Mesendoderm (in vitro differentiated cells): ENCODE data around the gene TGM6.

Experiments
- DNase-seq: peaks from one replicate; pipeline ENCODE4 v3.0.0; 2013
- H2AK5ac ChIP-seq: 2 replicates; pipeline ENCODE4 v1.6.1; 2013; ENCODE audit warnings: low read length, inconsistent platforms
- H2BK120ac ChIP-seq: 2 replicates; pipeline ENCODE4 v1.6.1; 2013; ENCODE audit warnings: low read depth, mild to moderate bottlenecking, low read length, moderate library complexity, mixed read lengths
- H2BK15ac ChIP-seq: replicated peaks from 2 replicates; pipeline ENCODE4 v1.6.1; 2013; ENCODE audit warnings: low read depth, mild to moderate bottlenecking, moderate library complexity
- H2BK5ac ChIP-seq: 2 replicates; pipeline ENCODE4 v1.6.1; 2013; ENCODE audit warnings: low read length, inconsistent platforms
- H3K18ac ChIP-seq: 2 replicates; pipeline ENCODE4 v1.6.1; 2013; ENCODE audit warnings: mild to moderate bottlenecking, low read length, mixed read lengths
- H3K23ac ChIP-seq: one replicate; pipeline ENCODE4 v1.6.1; 2013; ENCODE audit warnings: low read length
- H3K27ac ChIP-seq: 2 replicates; pipeline ENCODE4 v1.5.1; 2013; ENCODE audit warnings: low read depth, mild to moderate bottlenecking, inconsistent platforms, low read length, moderate library complexity
- H3K27me3 ChIP-seq: 2 replicates; pipeline ENCODE4 v1.6.1; 2013; ENCODE audit warnings: low read length, control low read depth, mild to moderate bottlenecking, inconsistent platforms; ENCODE audit not compliant: insufficient read depth, poor library complexity
- H3K36me3 ChIP-seq: 2 replicates; pipeline ENCODE4 v1.6.1; 2013; ENCODE audit warnings: low read length, inconsistent platforms; ENCODE audit not compliant: control insufficient read depth, insufficient read depth
- H3K4ac ChIP-seq: one replicate; pipeline ENCODE4 v1.6.1; 2013; ENCODE audit warnings: low read depth, mild to moderate bottlenecking, low read length, moderate library complexity
- H3K4me1 ChIP-seq: 2 replicates; pipeline ENCODE4 v1.6.1; 2013; ENCODE audit warnings: low read depth, low read length, inconsistent platforms; ENCODE audit not compliant: control insufficient read depth
- H3K4me2 ChIP-seq: 2 replicates; pipeline ENCODE4 v1.6.1; 2013; ENCODE audit warnings: low read length
- H3K4me3 ChIP-seq: 2 replicates; pipeline ENCODE4 v1.5.1; 2013; ENCODE audit warnings: mild to moderate bottlenecking, low read length
- H3K56ac ChIP-seq: one replicate; pipeline ENCODE4 v1.6.1; 2013; ENCODE audit warnings: low read length
- H3K79me1 ChIP-seq: 2 replicates; pipeline ENCODE4 v1.6.1; 2013; ENCODE audit warnings: low read length, inconsistent platforms
- H3K79me2 ChIP-seq: 2 replicates; pipeline ENCODE4 v1.6.1; 2013; ENCODE audit warnings: mild to moderate bottlenecking, low read length; ENCODE audit not compliant: control insufficient read depth, insufficient read depth
- H3K9ac ChIP-seq: 2 replicates; pipeline ENCODE4 v1.6.1; 2013; ENCODE audit warnings: low read length, inconsistent platforms
- H4K5ac ChIP-seq: one replicate; pipeline ENCODE4 v1.6.1; 2013; ENCODE audit warnings: low read length
- H4K8ac ChIP-seq: one replicate; pipeline ENCODE4 v1.6.1; 2013; ENCODE audit warnings: low read depth, mild to moderate bottlenecking, control low read depth, low read length, moderate library complexity
- WGBS: extraction: QIAGEN DNeasy Blood & Tissue Kit; methylation state at CpG from one replicate; pipeline ENCODE4 v1.1.7; 2013; ENCODE audit warnings: low lambda C conversion rate, missing lambda C conversion rate; ENCODE audit not compliant: insufficient coverage; ENCODE audit errors: extremely low coverage; 5-methylcytosine and 5-hydroxymethylcytosine counted together

The TGM6 gene

DNA sequence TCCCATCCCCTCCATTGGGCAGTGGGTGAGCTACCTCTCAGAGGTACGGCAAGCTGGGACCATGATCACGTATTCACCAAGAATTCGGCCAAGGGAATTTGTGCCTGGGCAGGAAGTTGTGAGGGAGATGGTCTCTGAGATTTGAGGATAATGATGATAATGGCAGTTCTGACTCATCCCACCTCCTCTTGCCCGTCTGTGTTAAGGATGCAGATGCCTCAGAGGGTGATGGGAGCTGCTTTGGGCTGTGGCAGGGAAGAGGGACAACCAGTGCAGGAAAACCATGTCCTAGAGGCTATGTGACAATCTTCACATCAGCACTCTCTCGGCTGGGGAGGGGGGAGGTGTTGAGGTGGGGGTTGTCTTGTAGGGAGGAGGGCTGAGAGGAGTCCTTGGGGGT is 4.3 kb downstream of the TGM6 start:
- H3K79me2 ChIP-seq = no peaks in the 10 kb centered on the region
- no peaks in the 10 kb centered on the region for H3K4me1 ChIP-seq
- H3K4me2 ChIP-seq = no peak overlapping the region
- H2BK120ac ChIP-seq = no peak overlapping the region
- no peak overlapping the region for H3K4ac ChIP-seq
- no CpG with 5 or more reads among the region's 5 CpGs for WGBS
- no peak overlapping the region for H3K56ac ChIP-seq
- H2AK5ac ChIP-seq = no peak overlapping the region
- H3K36me3 ChIP-seq = no peaks in the 10 kb centered on the region
- H2BK5ac ChIP-seq = no peak overlapping the region
- no peak overlapping the region for H3K27ac ChIP-seq
- no peaks in the 10 kb centered on the region for H3K27me3 ChIP-seq
- no peak overlapping the region for H4K5ac ChIP-seq
- no peak overlapping the region for H3K23ac ChIP-seq
- DNase-seq = peak; percentile 69
- H3K18ac ChIP-seq = no peak overlapping the region
- H4K8ac ChIP-seq = no peak overlapping the region
- no peak overlapping the region for H3K9ac ChIP-seq
- no peaks in the 10 kb centered on the region for H3K79me1 ChIP-seq
- H3K4me3 ChIP-seq = no peak overlapping the region
- H2BK15ac ChIP-seq = no peak overlapping the region

DNA sequence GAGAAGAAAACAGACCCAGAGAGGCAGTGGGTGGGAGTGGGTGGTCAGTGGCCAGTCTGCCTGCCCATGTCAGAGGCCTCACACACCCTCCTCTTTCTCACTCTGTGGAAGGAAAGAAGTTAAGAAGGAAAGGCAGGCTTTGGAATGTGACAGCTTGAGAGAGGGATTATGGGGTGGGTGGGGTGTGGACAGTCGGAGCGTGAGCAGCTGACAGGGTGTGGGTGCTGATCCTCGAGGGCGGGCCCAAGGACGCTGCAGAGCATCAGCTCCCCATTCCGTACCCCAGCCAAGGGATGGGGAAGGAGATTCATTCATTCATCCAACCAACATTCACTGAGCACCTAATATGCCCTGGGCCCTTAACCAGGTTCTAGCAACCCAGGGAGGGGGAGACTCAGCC is 4.8 kb downstream of the TGM6 start:
- no peaks in the 10 kb centered on the region for H3K79me1 ChIP-seq
- H3K36me3 ChIP-seq = no peaks in the 10 kb centered on the region
- H2BK5ac ChIP-seq = no peak overlapping the region
- H4K5ac ChIP-seq = no peak overlapping the region
- no peak overlapping the region for H3K4me3 ChIP-seq
- H3K18ac ChIP-seq = no peak overlapping the region
- no peak overlapping the region for H4K8ac ChIP-seq
- H2AK5ac ChIP-seq = no peak overlapping the region
- no peak overlapping the region for H3K9ac ChIP-seq
- no peak overlapping the region for H3K27ac ChIP-seq
- H2BK120ac ChIP-seq = no peak overlapping the region
- H3K23ac ChIP-seq = no peak overlapping the region
- no peak overlapping the region for H3K56ac ChIP-seq
- H2BK15ac ChIP-seq = no peak overlapping the region
- H3K4ac ChIP-seq = no peak overlapping the region
- no CpG with 5 or more reads among the region's 6 CpGs for WGBS
- no peaks in the 10 kb centered on the region for H3K79me2 ChIP-seq
- no peaks in the 10 kb centered on the region for H3K27me3 ChIP-seq
- peak; percentile 14 for DNase-seq
- H3K4me2 ChIP-seq = no peak overlapping the region
- no peaks in the 10 kb centered on the region for H3K4me1 ChIP-seq

DNA sequence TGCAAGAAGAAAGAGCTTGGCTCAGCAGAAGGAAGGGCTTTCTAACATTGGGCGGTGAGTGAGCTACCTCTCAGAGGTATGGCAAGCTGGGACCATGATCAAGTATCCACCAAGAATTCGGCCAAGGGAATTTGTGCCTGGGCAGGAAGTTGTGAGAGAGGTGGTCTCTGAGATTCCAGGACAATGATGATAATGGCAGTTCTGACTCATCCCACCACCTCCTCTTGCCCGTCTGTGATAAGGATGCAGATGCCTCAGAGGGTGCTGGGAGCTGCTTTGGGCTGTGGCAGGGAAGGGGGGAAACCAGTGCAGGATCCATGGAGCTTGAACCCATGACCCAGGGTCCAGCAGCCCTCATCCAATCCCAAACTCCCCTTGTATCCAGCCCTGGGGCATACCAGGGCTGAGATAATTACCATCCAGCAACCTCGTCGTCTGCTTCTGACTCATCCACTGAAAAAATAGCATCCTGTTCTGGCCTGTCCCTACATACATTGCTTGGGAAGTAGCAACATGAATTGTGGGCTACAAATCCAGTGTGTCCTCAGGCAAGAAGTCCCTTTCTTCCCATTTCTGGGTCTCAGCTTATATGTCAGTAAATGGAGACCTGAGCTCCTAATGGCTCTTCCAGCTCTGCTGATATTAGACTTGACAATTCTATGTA is 5.9 kb downstream of the TGM6 start:
- Histone ChIP-seq H3K79me2 (no peaks in the 10 kb centered on the region), H3K27me3 (no peaks in the 10 kb centered on the region), H3K36me3 (no peaks in the 10 kb centered on the region), H3K27ac (no peak overlapping the region), H3K18ac (no peak overlapping the region), H2BK5ac (no peak overlapping the region), H3K79me1 (no peaks in the 10 kb centered on the region), H4K5ac (no peak overlapping the region), H3K4me3 (no peak overlapping the region), H3K4me1 (no peaks in the 10 kb centered on the region), H3K4me2 (no peak overlapping the region), H3K56ac (no peak overlapping the region), H2BK120ac (no peak overlapping the region), H3K9ac (no peak overlapping the region), H2AK5ac (no peak overlapping the region), H2BK15ac (no peak overlapping the region), H3K23ac (no peak overlapping the region), H4K8ac (no peak overlapping the region), H3K4ac (no peak overlapping the region)
- peak; percentile 93 for DNase-seq
- no CpG with 5 or more reads among the region's 5 CpGs for WGBS

DNA sequence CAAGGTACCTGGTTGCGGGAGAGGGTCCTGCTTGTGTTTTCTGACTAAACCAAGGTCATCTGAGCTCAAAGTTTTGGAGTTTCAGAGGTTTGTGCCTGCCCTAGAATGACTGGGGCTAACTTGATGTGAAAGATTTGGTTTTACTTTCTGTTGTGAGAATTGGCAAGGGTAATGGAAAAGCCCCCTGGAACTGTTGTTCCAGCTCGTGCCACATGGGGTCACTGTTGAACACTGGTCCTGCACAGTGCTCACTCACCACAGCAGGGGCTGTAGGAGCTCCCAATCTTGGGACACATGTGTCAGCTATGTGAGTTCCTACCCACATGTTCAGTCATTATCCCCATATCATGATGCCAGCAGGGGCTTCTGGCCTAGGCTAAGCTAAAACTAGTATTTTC is 6.5 kb downstream of the TGM6 start:
- no peak overlapping the region for H3K4ac ChIP-seq
- H3K4me2 ChIP-seq = no peak overlapping the region
- H3K27me3 ChIP-seq = no peaks in the 10 kb centered on the region
- H3K79me2 ChIP-seq = no peaks in the 10 kb centered on the region
- no peak overlapping the region for H4K5ac ChIP-seq
- no peak overlapping the region for H3K4me3 ChIP-seq
- no peaks in the 10 kb centered on the region for H3K36me3 ChIP-seq
- no peaks in the 10 kb centered on the region for H3K4me1 ChIP-seq
- no peak overlapping the region for H3K27ac ChIP-seq
- no peak overlapping the region for H2BK15ac ChIP-seq
- H2BK5ac ChIP-seq = no peak overlapping the region
- H3K56ac ChIP-seq = no peak overlapping the region
- no peaks in the 10 kb centered on the region for H3K79me1 ChIP-seq
- no peak overlapping the region for H3K18ac ChIP-seq
- H3K9ac ChIP-seq = no peak overlapping the region
- no peak overlapping the region for H4K8ac ChIP-seq
- no peak overlapping the region for H3K23ac ChIP-seq
- WGBS = no CpG with 5 or more reads among the region's 2 CpGs
- H2BK120ac ChIP-seq = no peak overlapping the region
- H2AK5ac ChIP-seq = no peak overlapping the region
- peak; percentile 74 for DNase-seq

DNA sequence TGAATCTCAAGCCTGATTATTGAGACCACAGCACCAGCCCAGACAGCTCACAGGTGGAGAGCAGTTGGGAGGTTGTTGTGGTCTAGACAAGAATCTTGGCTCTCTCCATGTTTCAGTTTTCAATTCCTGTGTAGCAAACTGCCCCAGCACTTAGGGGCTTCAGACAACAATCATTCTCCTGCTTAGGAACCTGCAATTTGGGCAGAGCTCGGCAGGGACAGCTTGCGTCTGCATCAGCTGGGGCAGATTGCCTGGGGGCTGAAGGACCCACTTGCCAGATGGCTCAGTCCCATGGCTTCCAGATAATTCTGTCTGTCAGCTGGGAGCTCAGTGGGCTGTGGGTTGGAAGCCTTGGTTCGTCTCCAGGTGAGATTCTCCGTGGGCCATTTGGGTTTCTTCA is 6.9 kb downstream of the TGM6 start:
- no peak overlapping the region for H2AK5ac ChIP-seq
- H3K23ac ChIP-seq = no peak overlapping the region
- no peak overlapping the region for H4K8ac ChIP-seq
- no peak overlapping the region for H3K4ac ChIP-seq
- no peak for DNase-seq
- no peaks in the 10 kb centered on the region for H3K27me3 ChIP-seq
- H2BK5ac ChIP-seq = no peak overlapping the region
- H3K56ac ChIP-seq = no peak overlapping the region
- H4K5ac ChIP-seq = no peak overlapping the region
- no peak overlapping the region for H3K4me3 ChIP-seq
- no CpG with 5 or more reads among the region's 4 CpGs for WGBS
- no peaks in the 10 kb centered on the region for H3K36me3 ChIP-seq
- H3K79me2 ChIP-seq = no peaks in the 10 kb centered on the region
- no peak overlapping the region for H3K27ac ChIP-seq
- H3K18ac ChIP-seq = no peak overlapping the region
- H3K79me1 ChIP-seq = no peaks in the 10 kb centered on the region
- no peak overlapping the region for H3K9ac ChIP-seq
- no peak overlapping the region for H3K4me2 ChIP-seq
- no peak overlapping the region for H2BK15ac ChIP-seq
- no peaks in the 10 kb centered on the region for H3K4me1 ChIP-seq
- no peak overlapping the region for H2BK120ac ChIP-seq
